HepG2 (cell line): ENCODE data around the gene SEMA6B. TPM values are rescaled to one million over a fixed set of nuclear protein-coding genes. Genes with fewer than 3 reads are reported as not detected.

Experiments used
- AGO2 ChIP-seq: fragments of 200-400 bp; formaldehyde crosslinking; optimal IDR thresholded peaks from 2 replicates; pipeline ENCODE3; 2017; ENCODE audit warnings: mild to moderate bottlenecking, low read depth, low read length, moderate library complexity
- CREB1 ChIP-seq, 2 experiments: fragments of 450-650 bp in 1 of 2; IDR thresholded peaks; 2 replicates each; pipeline ENCODE4 v1.6.1; 2016 to 2017; ENCODE audit warnings: control low read depth in 1 of 2, mild to moderate bottlenecking in 1 of 2, missing compliant biosample characterization in 1 of 2, missing genetic modification characterization in 1 of 2
- FOXO1 ChIP-seq: sonication (generic); formaldehyde crosslinking; IDR thresholded peaks from 2 replicates; pipeline ENCODE4 v1.4.0; 2020; ENCODE audit warnings: missing genetic modification reagents
- GFI1 ChIP-seq: sonication (generic); formaldehyde crosslinking; IDR thresholded peaks from 2 replicates; pipeline ENCODE4 v1.5.0; 2020; ENCODE audit warnings: missing genetic modification reagents, mild to moderate bottlenecking, borderline replicate concordance
- HOXA3 ChIP-seq: sonication (generic); formaldehyde crosslinking; IDR thresholded peaks from 2 replicates; pipeline ENCODE4 v1.5.0; 2020; ENCODE audit warnings: missing genetic modification reagents
- NFYB ChIP-seq: sonication (generic); formaldehyde crosslinking; IDR thresholded peaks from 2 replicates; pipeline ENCODE4 v1.4.0; 2020; ENCODE audit warnings: missing genetic modification reagents
- PTBP1 ChIP-seq: fragments of 200-400 bp; formaldehyde crosslinking; IDR thresholded peaks from 2 replicates; pipeline ENCODE4 v1.6.1; 2018; ENCODE audit warnings: low read length, low read depth; ENCODE audit not compliant: poor library complexity, severe bottlenecking
- SIN3A ChIP-seq: IDR thresholded peaks from 2 replicates; pipeline ENCODE4 v1.6.1; 2011; ENCODE audit warnings: low read depth, mild to moderate bottlenecking, control low read depth, low read length, borderline replicate concordance
- SNAI1 ChIP-seq: sonication (generic); formaldehyde crosslinking; IDR thresholded peaks from 2 replicates; pipeline ENCODE4 v1.5.0; 2020; ENCODE audit warnings: mild to moderate bottlenecking, missing genetic modification reagents, borderline replicate concordance
- ZBTB42 ChIP-seq: sonication (generic); formaldehyde crosslinking; IDR thresholded peaks from 2 replicates; pipeline ENCODE4 v1.5.0; 2020; ENCODE audit warnings: mild to moderate bottlenecking, missing genetic modification reagents
- ZFP1 ChIP-seq: IDR thresholded peaks from 2 replicates; pipeline ENCODE4 v1.6.1; 2016
- ZNF263 ChIP-seq: sonication (generic); formaldehyde crosslinking; IDR thresholded peaks from 2 replicates; pipeline ENCODE4 v1.4.0; 2020; ENCODE audit warnings: missing genetic modification reagents
- ZNF441 ChIP-seq: sonication (generic); formaldehyde crosslinking; IDR thresholded peaks from 2 replicates; pipeline ENCODE4 v1.7.0; 2021; ENCODE audit warnings: missing genetic modification reagents, borderline replicate concordance
- ZNF543 ChIP-seq: sonication (generic); formaldehyde crosslinking; IDR thresholded peaks from 2 replicates; pipeline ENCODE4 v1.4.0; 2020; ENCODE audit warnings: mild to moderate bottlenecking, missing genetic modification reagents
- ZNF768 ChIP-seq: sonication (generic); formaldehyde crosslinking; IDR thresholded peaks from 2 replicates; pipeline ENCODE4 v1.4.0; 2020; ENCODE audit warnings: missing genetic modification reagents
- ZSCAN30 ChIP-seq: sonication (generic); formaldehyde crosslinking; IDR thresholded peaks from 2 replicates; pipeline ENCODE4 v1.5.0; 2020; ENCODE audit warnings: mild to moderate bottlenecking, missing genetic modification reagents
- ZZZ3 ChIP-seq: sonication (generic); formaldehyde crosslinking; IDR thresholded peaks from 2 replicates; pipeline ENCODE4 v1.4.0; 2020; ENCODE audit warnings: missing genetic modification reagents, mild to moderate bottlenecking, borderline replicate concordance
- polyA plus RNA-seq, 8 experiments: library from polyadenylated mRNA; depleted of rRNA in 3 of 8; stranded (reverse) in 7 of 8; unstranded in 1 of 8; fragments of >200 nt; fragmentation: Illumina TruSeq in 4 of 8; extraction: Trizol in 4 of 8; gene quantifications; 2 replicates each; pipeline versions ENCODE4 v1.2.1 to v1.2.3, GENCODE V29; 2011 to 2016; ENCODE audit warnings: low read depth in 4 of 8, missing spikeins in 1 of 8, mixed read lengths in 1 of 8; ENCODE audit not compliant: insufficient read depth in 1 of 8
- total RNA-seq, 5 experiments: library from RNA; depleted of rRNA; stranded (reverse); fragments of >200 nt; fragmentation: Illumina TruSeq; extraction: Trizol; gene quantifications; 2 replicates each; pipeline ENCODE4 v1.2.3, GENCODE V29; 2016; ENCODE audit warnings: low read depth in 1 of 5
- TF ChIP-seq, protein P1 (sequence below): sonication (generic); formaldehyde crosslinking; IDR thresholded peaks from 2 replicates; pipeline ENCODE4 v1.4.0; 2020; ENCODE audit warnings: missing genetic modification reagents
- TF ChIP-seq, protein P2 (sequence below): sonication (generic); formaldehyde crosslinking; IDR thresholded peaks from 2 replicates; pipeline ENCODE4 v1.4.0; 2020; ENCODE audit warnings: missing genetic modification reagents

Gene SEMA6B
- total and polyA plus RNA-seq, 2 of the 13 experiments (the other 11 are each of a cell fraction or from before 2014, with no cell fraction given) = 45.5 to 67.1 TPM

DNA sequence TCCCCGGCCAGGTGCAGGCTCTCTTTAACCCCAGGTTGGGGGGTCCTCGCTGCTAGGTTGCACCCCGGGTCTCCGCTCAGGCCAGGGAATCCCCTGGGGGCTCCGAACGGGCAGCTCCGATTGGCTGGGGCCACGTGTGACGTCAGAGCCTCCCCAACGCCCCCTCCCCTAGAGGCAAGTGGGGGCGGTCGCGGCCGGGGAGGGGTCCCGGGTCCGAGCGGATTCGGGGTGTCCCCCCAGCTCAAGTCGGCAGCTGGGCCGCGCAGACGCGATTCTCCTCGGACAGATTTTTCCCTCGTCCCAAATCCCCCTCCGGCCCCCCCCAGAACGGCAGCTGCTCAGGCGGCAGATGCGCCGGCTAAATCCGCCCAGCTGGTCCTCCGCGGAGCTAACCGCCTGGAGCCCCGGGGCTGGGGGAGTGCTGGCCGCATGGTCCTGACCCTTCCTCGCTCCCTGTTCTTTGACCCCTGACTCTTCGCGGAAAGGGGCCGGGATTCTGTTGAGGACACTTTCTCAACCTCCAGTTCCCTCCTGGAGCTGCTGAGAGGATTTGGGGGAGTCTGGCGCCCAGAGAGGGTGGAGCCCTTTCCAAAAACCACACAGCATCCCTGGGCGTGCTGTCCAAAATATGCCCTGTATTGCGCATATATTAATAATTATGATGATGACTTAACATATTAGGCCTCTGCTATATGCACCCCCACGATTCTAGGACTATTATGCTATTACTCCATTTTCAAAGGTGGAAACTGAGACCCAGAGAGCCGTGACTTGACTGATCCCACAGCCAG is 25.4 kb upstream of the SEMA6B start (continued):
- TF ChIP-seq, protein P1, sequence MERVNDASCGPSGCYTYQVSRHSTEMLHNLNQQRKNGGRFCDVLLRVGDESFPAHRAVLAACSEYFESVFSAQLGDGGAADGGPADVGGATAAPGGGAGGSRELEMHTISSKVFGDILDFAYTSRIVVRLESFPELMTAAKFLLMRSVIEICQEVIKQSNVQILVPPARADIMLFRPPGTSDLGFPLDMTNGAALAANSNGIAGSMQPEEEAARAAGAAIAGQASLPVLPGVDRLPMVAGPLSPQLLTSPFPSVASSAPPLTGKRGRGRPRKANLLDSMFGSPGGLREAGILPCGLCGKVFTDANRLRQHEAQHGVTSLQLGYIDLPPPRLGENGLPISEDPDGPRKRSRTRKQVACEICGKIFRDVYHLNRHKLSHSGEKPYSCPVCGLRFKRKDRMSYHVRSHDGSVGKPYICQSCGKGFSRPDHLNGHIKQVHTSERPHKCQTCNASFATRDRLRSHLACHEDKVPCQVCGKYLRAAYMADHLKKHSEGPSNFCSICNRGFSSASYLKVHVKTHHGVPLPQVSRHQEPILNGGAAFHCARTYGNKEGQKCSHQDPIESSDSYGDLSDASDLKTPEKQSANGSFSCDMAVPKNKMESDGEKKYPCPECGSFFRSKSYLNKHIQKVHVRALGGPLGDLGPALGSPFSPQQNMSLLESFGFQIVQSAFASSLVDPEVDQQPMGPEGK (CRISPR knock-in tag) = peak; percentile 94
- TF ChIP-seq ZNF768 (CRISPR knock-in tag) (peak; percentile 97), ZSCAN30 (0 out of 2 replicates have a peak, but pooled peaks have one; percentile 78), FOXO1 (no peak), ZZZ3 (CRISPR knock-in tag) (no peak; the same call in 1 of the 2 replicates), ZBTB42 (CRISPR knock-in tag) (peak; percentile 63; the same call in 1 of the 2 replicates), ZNF263 (peak; percentile 58; the same call in 1 of the 2 replicates), SNAI1 (CRISPR knock-in tag) (peak; percentile 7; the same call in 1 of the 2 replicates), ZNF441 (peak; percentile 74; the same call in 1 of the 2 replicates), HOXA3 (CRISPR knock-in tag) (peak; percentile 30), PTBP1 (peak; percentile 6), ZFP1 (CRISPR knock-in tag) (no peak), SIN3A (0 out of 2 replicates have a peak, but pooled peaks have one; percentile 38), CREB1 (IDR thresholded peaks at IDR 0.05) (peak; percentile 94), CREB1 (CRISPR knock-in tag; IDR thresholded peaks at IDR 0.05) (no peak; the same call in 1 of the 2 replicates), AGO2 (peak; percentile 37), NFYB (CRISPR knock-in tag) (peak; percentile 52; the same call in 1 of the 2 replicates), GFI1 (CRISPR knock-in tag) (peak; percentile 32; the same call in 1 of the 2 replicates), ZNF543 (no peak)
- TF ChIP-seq, protein P2, sequence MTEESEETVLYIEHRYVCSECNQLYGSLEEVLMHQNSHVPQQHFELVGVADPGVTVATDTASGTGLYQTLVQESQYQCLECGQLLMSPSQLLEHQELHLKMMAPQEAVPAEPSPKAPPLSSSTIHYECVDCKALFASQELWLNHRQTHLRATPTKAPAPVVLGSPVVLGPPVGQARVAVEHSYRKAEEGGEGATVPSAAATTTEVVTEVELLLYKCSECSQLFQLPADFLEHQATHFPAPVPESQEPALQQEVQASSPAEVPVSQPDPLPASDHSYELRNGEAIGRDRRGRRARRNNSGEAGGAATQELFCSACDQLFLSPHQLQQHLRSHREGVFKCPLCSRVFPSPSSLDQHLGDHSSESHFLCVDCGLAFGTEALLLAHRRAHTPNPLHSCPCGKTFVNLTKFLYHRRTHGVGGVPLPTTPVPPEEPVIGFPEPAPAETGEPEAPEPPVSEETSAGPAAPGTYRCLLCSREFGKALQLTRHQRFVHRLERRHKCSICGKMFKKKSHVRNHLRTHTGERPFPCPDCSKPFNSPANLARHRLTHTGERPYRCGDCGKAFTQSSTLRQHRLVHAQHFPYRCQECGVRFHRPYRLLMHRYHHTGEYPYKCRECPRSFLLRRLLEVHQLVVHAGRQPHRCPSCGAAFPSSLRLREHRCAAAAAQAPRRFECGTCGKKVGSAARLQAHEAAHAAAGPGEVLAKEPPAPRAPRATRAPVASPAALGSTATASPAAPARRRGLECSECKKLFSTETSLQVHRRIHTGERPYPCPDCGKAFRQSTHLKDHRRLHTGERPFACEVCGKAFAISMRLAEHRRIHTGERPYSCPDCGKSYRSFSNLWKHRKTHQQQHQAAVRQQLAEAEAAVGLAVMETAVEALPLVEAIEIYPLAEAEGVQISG (CRISPR knock-in tag) = 0 out of 2 replicates have a peak, but pooled peaks have one; percentile 6
